Stimulated activated CD4-positive, alpha-beta T cell treated with anti-CD3 and anti-CD28 coated beads, Interleukin-4, amount 100 ng/mL, for 1 hour (primary cell): ENCODE data around the gene PRKG1.
"Not testable (repeated sequence)": the region's sequence is repeated elsewhere in the genome, so short reads cannot be mapped to it uniquely, and the experiment has no call there.

Source experiments
- DNase-seq: peaks from one replicate; pipeline ENCODE4 v3.0.0-alpha.2; 2020

The PRKG1 gene

GRCh38 chr10:51733057-51733456 lies 658.8 kb downstream of the PRKG1 start:
- DNase-seq, result no peak

GRCh38 chr10:51743146-51743545 lies 668.9 kb downstream of the PRKG1 start:
- no peak for DNase-seq

DNA sequence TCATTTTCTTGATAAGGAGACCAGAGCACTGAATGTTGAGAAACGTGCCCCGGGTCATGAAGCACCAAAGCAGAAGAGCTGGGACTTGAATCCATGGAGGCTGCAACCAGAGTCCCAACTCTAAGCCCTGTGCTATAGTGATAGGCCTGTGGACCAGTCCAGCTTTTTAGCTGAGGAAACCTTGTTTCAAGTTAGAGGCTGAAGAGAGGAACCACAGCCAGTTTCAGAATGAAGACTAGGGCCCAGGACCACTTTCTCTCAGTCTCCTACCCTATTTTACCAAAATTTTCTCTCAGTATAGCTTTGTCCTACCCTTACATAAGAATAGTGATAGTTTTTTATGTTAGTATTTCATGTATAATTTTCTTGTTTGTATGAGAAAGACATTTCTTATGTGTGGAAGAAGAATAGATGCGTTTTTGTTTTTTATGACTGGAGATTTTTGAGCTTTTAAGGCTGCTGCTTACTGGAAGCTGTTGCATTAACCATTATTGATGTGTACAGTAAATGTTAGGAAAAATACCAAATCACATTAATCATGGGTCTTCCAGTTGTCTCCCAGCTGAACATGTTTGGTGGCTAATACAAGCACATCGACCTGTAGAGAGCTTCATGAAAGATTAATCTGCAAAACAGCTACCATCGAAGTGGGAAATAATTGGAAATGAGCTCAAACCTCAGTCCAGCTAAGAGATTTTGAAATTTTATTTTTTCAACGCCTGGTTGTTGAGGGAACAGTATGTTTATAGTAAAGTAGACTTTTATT lies 670.1 kb downstream of the PRKG1 start:
- no peak for DNase-seq

- no peak for DNase-seq
Observed at GRCh38 chr10:51745397-51745796, 671.1 kb downstream of the PRKG1 start.

DNA sequence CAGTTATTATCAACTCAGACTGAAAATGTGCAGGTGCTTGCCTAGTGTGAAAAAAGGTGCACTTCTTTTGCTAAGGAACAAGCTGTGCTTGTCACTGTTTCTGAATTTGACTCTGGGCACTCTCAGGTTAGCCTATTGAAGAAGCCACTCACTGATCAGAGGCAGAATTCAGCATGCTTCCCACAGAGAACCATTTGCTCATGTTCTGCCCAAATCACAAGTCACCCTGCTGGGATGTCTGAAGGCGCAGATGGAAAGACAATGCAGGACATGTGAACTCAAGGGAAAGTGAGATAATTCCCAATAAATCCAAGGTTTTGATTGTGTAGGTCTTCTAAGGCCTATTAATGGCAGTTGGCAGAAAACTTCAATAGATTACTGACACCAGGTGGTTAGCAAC lies 672.9 kb downstream of the PRKG1 start:
- no peak for DNase-seq

DNA sequence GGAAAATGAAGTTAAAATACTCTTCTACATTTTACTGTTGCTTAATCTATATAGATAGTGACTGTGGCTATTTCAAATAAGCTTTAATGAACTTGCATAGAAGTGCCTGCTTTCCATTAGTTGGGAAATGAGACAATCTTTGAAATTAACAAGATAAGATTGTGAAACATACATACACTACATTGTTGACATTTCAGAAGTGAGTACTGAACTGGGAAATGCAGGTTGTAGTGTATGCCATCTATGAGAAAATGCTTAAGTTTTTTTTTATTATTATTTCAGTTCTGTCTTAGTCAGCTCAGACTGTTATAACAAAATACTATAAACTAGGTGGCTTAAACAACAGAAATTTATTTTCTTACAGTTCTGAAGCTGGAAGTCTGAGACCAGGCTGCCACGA lies 674.7 kb downstream of the PRKG1 start:
- no peak for DNase-seq

- DNase-seq, result no peak
Observed at GRCh38 chr10:51758366-51758765, 684.1 kb downstream of the PRKG1 start.

DNA sequence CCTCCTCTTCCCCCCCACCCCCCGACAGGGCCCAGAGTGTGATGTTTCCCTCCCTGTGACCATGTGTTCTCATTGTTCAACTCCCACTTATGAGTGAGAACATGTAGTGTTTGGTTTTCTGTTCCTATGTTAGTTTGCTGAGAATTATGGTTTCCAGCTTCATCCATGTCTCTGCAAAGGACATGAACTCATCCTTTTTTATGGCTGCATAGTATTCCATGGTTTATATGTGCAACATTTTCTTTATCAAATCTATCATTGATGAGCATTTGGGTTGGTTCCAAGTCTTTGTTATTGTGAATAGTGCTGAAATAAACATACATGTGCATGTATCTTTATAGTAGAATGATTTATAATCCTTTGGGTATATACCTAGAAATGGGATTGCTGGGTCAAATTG lies 684.6 kb downstream of the PRKG1 start:
- not testable (repeated sequence) for DNase-seq

GRCh38 chr10:51759896-51760534 lies 685.7 kb downstream of the PRKG1 start:
- no peak for DNase-seq

GRCh38 chr10:51760864-51761640 lies 686.8 kb downstream of the PRKG1 start:
- no peak for DNase-seq

DNA sequence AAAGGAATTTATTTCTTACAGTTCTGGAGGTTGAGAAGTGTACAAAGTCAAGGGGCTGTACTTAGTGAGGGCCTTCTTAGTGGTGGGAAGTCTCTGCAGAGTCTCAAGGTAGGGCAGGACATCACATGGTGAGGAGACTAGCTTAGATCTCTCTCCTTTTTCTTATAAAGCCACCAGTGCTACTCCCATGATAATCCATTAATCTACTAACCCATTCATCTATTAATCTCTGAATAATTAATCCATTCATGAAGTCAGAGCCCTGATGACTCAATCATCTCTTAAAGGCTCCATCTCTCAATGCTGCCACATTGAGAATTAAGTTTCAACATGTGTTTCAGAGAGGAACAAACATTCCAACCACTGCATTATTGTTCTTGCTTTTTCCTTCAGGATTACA lies 689.5 kb downstream of the PRKG1 start:
- no peak for DNase-seq

DNA sequence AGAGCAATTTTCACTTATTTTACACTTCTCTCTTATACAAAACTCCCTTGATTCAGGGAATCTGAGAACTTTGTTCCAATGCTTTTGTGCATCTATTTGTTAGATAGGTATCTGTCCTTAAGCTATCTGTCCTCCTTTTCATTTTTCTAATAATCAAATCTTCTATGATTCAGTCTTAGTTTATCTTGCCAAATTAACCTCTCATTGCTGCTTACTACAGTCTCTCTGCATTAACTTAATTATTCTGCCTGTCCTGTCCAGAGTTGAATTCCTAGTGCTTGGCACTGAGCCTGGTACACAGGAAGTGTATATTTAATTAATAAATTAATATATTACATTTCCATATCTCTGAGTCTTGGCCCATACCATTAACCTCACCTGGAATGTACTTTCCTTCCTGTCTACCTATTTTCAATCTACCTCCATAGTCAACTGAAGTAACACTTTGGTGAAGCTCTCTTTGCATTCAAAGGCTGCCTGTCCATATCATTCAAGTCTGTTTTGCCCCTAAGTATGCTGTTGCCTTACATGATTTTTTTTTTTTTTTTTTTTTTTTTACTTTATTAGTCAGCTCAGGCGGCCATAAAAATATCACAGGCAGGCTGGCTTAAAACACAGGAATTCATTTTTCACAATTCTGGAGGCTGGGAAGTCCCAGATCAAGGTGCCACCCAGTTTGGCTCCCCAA lies 691.1 kb downstream of the PRKG1 start:
- no peak for DNase-seq

- DNase-seq, result no peak
Observed at GRCh38 chr10:51766423-51767102, 692.3 kb downstream of the PRKG1 start.

GRCh38 chr10:51767103-51767763 lies 692.9 kb downstream of the PRKG1 start:
- DNase-seq, result no peak

GRCh38 chr10:51768886-51769465 lies 694.7 kb downstream of the PRKG1 start:
- no peak for DNase-seq

- DNase-seq, result no peak
Observed at GRCh38 chr10:51770709-51771108, 696.4 kb downstream of the PRKG1 start.

- no peak for DNase-seq
Observed at GRCh38 chr10:51772387-51772786, 698.1 kb downstream of the PRKG1 start.

DNA sequence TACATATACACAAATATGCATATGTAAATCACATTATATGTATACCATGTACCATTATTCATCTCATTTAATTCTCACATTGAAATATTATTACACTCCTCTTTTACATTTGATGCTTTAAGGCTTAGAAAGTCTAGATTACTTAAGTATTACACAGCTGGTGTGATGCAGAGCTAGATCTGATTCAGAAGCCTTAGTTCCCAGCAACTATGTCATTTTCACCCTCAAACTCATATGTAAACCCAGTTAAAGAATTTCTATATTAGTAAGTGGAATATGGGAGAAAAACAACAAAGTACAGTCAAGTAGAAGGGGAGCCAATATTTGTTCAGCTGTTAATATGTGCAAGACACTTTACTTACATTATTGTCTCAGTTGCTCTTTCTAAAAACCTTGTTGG lies 699.4 kb downstream of the PRKG1 start:
- no peak for DNase-seq

- no peak for DNase-seq
Observed at GRCh38 chr10:51783941-51784340, 709.7 kb downstream of the PRKG1 start.

GRCh38 chr10:51786016-51786683 lies 711.9 kb downstream of the PRKG1 start:
- no peak for DNase-seq

GRCh38 chr10:51786684-51787035 lies 712.4 kb downstream of the PRKG1 start:
- no peak for DNase-seq
